ENCODE results near the gene LRRC45.

Gene LRRC45

DNA sequence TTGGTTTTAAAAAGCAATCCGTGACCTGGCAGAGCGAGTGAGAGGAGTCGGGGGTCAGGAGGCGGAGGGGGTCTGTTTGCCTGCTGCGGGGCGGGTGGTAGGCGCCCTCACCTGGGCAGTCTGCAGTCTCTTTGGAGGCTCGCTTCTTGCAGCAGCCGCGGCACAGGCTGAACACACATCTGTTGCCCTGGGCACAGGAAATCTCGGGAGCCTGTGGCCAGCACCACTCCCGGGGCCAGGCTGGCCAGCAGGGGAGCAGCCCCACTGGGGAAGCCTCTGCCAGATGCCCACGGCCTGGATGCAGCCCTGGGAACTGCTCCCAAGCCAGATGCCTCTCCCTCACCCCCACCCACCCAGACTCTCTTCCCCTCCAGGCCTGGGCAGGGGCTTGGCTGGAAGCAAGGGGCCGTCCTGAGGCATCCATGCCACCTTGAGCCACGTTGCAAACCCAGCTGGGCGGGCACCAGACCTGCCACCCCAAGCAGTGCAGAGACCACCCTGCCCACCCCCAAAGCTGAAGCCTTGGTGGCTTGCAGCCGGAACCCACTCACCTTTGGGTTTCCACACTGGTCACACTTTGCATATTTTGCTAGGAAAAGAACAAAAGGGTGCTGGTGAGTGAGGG lies 35.2 kb downstream of the LRRC45 start:
- Histone ChIP-seq H3K79me2 (ENCODE audit: insufficient read depth, low read length) (no peaks in the 10 kb centered on the region), H3K27ac (ENCODE audit: low read depth, low read length) (no peak overlapping the region), H3K27me3 (ENCODE audit: low read length) (no peaks in the 10 kb centered on the region), H2AFZ (ENCODE audit: low read depth, low read length, severe bottlenecking) (no peak overlapping the region), H3K4me2 (ENCODE audit: low read depth, low read length, poor library complexity, severe bottlenecking) (no peak overlapping the region), H3F3A (ENCODE audit: insufficient read depth) (no peaks in the 10 kb centered on the region), H3K9me2 (replicated peaks; ENCODE audit: insufficient read depth, low read length) (no peaks in the 10 kb centered on the region), H3K4me3 (ENCODE audit: insufficient read depth, low read length, poor library complexity, severe bottlenecking) (no peak overlapping the region), H3K9me3 (ENCODE audit: insufficient read depth, low read length) (no peaks in the 10 kb centered on the region), H3K36me3 (ENCODE audit: low read length) (no peaks in the 10 kb centered on the region), H4K20me1 (ENCODE audit: low read depth, low read length) (no peaks in the 10 kb centered on the region), H3K9ac (ENCODE audit: low read length) (no peak overlapping the region)
- TF ChIP-seq EZH2phosphoT487 (conservative IDR thresholded peaks at IDR 0.05; ENCODE audit: low read length) = no peak
- TF ChIP-seq, protein P1, sequence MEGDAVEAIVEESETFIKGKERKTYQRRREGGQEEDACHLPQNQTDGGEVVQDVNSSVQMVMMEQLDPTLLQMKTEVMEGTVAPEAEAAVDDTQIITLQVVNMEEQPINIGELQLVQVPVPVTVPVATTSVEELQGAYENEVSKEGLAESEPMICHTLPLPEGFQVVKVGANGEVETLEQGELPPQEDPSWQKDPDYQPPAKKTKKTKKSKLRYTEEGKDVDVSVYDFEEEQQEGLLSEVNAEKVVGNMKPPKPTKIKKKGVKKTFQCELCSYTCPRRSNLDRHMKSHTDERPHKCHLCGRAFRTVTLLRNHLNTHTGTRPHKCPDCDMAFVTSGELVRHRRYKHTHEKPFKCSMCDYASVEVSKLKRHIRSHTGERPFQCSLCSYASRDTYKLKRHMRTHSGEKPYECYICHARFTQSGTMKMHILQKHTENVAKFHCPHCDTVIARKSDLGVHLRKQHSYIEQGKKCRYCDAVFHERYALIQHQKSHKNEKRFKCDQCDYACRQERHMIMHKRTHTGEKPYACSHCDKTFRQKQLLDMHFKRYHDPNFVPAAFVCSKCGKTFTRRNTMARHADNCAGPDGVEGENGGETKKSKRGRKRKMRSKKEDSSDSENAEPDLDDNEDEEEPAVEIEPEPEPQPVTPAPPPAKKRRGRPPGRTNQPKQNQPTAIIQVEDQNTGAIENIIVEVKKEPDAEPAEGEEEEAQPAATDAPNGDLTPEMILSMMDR (IDR thresholded peaks at IDR 0.05; ENCODE audit: insufficient read depth, low read length, poor library complexity, severe bottlenecking) = no peak

GRCh38 chr17:82058855-82059249 lies 35.7 kb downstream of the LRRC45 start:
- Histone ChIP-seq H3K9me3 (ENCODE audit: insufficient read depth, low read length) (no peaks in the 10 kb centered on the region), H3F3A (ENCODE audit: insufficient read depth) (no peaks in the 10 kb centered on the region), H3K27ac (ENCODE audit: low read depth, low read length) (no peak overlapping the region), H2AFZ (ENCODE audit: low read depth, low read length, severe bottlenecking) (no peak overlapping the region), H4K20me1 (ENCODE audit: low read depth, low read length) (no peaks in the 10 kb centered on the region), H3K27me3 (ENCODE audit: low read length) (no peaks in the 10 kb centered on the region), H3K9ac (ENCODE audit: low read length) (no peak overlapping the region), H3K9me2 (replicated peaks; ENCODE audit: insufficient read depth, low read length) (no peaks in the 10 kb centered on the region), H3K36me3 (ENCODE audit: low read length) (no peaks in the 10 kb centered on the region), H3K4me2 (ENCODE audit: low read depth, low read length, poor library complexity, severe bottlenecking) (no peak overlapping the region), H3K4me3 (ENCODE audit: insufficient read depth, low read length, poor library complexity, severe bottlenecking) (no peak overlapping the region), H3K79me2 (ENCODE audit: insufficient read depth, low read length) (no peaks in the 10 kb centered on the region)
- TF ChIP-seq, protein P1 (IDR thresholded peaks at IDR 0.05; ENCODE audit: insufficient read depth, low read length, poor library complexity, severe bottlenecking) = no peak
- no peak for TF ChIP-seq EZH2phosphoT487 (conservative IDR thresholded peaks at IDR 0.05; ENCODE audit: low read length)

DNA sequence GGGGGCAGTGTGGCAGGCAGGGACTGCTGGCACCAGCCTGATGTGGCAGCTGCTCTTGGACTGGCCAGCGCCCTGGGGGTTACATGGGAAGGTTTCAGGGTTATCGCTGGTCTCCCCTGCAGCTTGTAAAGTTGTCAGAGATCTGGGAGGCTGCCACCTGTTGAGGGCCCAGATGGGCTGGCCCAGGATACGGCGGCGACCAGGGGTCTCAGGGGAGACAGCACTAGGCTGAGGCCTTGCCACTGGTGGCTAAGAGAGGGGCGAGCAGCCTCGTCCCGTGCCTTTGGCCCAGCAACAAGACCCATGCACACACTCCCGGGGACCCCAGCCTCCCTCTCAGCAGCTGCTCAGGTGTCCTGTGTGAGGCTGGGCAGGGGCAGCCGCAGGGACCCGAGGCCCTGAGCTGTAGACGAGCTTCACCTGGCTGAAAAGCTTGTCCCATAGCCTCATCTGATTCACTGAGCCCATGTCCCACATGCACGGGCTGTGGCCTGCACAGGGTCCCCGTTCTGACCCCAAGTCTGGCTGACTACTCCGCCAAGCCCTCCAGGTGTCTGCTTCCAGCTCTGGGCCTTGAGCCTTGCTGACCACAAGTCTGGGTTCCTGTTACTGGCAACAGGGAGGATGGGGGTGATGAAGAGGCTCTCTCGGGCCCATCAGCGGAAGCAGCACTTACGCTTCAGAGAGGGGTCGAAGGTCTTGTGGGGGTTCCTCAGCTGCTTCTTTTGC lies 36.3 kb downstream of the LRRC45 start:
- Histone ChIP-seq H3K27me3 (ENCODE audit: low read length) (no peaks in the 10 kb centered on the region), H3K4me2 (ENCODE audit: low read depth, low read length, poor library complexity, severe bottlenecking) (no peak overlapping the region), H3K4me3 (ENCODE audit: insufficient read depth, low read length, poor library complexity, severe bottlenecking) (no peak overlapping the region), H3K9ac (ENCODE audit: low read length) (no peak overlapping the region), H3K36me3 (ENCODE audit: low read length) (no peaks in the 10 kb centered on the region), H3K9me2 (replicated peaks; ENCODE audit: insufficient read depth, low read length) (no peaks in the 10 kb centered on the region), H3F3A (ENCODE audit: insufficient read depth) (no peaks in the 10 kb centered on the region), H3K79me2 (ENCODE audit: insufficient read depth, low read length) (no peaks in the 10 kb centered on the region), H3K9me3 (ENCODE audit: insufficient read depth, low read length) (no peaks in the 10 kb centered on the region), H2AFZ (ENCODE audit: low read depth, low read length, severe bottlenecking) (no peak overlapping the region), H3K27ac (ENCODE audit: low read depth, low read length) (no peak overlapping the region), H4K20me1 (ENCODE audit: low read depth, low read length) (no peaks in the 10 kb centered on the region)
- TF ChIP-seq, protein P1 (IDR thresholded peaks at IDR 0.05; ENCODE audit: insufficient read depth, low read length, poor library complexity, severe bottlenecking) = no peak
- TF ChIP-seq EZH2phosphoT487 (conservative IDR thresholded peaks at IDR 0.05; ENCODE audit: low read length) = no peak
